GM21360 (cell line): ENCODE results near the gene UNC5A.

Experiments
- ATAC-seq: cut with Tn5 transposase; IDR thresholded peaks from one replicate; pipeline ENCODE4 v1.9.1; 2021; ENCODE audit warnings: mild to moderate bottlenecking, moderate library complexity; ENCODE audit not compliant: unreplicated experiment

Gene UNC5A

DNA sequence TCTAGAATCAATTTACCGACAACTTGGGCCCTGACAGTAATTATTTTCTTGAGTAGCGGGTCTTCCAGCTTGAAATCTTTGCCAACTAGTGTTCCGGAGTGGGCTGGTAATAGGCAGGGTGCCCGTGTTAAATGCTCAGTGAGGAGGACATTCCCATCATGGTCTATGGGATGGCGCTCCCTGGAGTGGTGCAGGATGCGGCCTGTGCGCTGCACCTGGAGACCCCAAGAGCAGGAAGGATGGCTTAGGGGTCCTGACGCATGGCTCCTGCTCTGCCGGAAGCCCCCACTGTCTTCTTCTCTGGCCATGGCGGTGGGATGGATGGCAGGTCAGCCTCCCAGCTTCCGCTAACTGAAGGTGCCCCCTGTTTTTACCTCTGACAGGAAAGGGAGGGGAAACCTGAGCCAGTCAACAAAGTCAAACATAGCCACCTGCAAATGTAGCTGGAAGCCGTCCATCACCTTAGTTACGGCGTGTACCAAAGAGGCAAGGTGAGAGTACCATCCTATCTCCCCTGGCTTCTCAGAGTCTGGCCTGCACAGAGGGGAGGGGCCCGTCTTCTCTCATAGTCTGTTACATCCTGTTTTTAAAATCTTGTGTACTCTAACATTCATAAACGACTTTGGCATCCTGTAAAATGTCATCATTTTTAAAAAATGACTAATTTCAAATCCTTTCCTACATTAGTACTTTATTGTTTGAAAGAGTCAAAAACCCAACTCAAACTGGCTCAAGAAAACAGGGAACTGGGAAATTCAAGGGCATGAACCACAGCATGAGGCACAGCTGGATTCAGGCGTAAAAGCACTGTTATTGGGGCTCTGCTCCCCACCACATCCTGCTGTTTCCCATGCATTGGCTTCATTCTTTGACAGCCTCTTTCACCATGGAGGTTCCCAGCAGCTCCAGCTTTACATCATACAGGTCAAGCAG lies 28.5 kb upstream of the UNC5A start:
- no peak for ATAC-seq

- ATAC-seq, result no peak
Observed at GRCh38 chr5:176784218-176785165, 25.9 kb upstream of the UNC5A start.

- no peak for ATAC-seq
Observed at GRCh38 chr5:176785184-176786145, 24.9 kb upstream of the UNC5A start.

GRCh38 chr5:176787676-176788075 lies 22.7 kb upstream of the UNC5A start:
- ATAC-seq, result no peak

- ATAC-seq, result no peak
Observed at GRCh38 chr5:176788091-176788490, 22.3 kb upstream of the UNC5A start.

GRCh38 chr5:176788941-176789872 lies 21.2 kb upstream of the UNC5A start:
- no peak for ATAC-seq

- ATAC-seq, result no peak
Observed at GRCh38 chr5:176789873-176790615, 20.3 kb upstream of the UNC5A start.

DNA sequence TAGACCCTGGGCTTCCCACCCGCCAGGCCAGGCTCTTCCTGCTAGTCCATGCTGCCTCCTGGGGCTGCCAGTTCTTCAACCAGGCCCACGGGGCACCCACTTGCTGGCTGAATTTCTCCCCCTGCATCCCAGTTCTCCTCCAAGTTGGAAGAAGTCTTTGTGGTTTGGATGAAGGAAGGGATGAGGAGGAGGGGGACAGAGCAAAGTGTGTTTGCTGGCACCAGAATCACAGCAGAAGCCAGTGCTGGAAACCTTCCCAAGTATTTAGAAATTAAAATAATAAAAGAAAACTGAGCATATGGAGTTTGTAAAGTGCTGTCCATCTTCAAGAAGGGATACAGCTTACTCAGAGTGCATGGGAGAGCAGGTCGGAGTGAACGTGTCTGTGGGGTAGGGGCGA lies 19.4 kb upstream of the UNC5A start:
- no peak for ATAC-seq

DNA sequence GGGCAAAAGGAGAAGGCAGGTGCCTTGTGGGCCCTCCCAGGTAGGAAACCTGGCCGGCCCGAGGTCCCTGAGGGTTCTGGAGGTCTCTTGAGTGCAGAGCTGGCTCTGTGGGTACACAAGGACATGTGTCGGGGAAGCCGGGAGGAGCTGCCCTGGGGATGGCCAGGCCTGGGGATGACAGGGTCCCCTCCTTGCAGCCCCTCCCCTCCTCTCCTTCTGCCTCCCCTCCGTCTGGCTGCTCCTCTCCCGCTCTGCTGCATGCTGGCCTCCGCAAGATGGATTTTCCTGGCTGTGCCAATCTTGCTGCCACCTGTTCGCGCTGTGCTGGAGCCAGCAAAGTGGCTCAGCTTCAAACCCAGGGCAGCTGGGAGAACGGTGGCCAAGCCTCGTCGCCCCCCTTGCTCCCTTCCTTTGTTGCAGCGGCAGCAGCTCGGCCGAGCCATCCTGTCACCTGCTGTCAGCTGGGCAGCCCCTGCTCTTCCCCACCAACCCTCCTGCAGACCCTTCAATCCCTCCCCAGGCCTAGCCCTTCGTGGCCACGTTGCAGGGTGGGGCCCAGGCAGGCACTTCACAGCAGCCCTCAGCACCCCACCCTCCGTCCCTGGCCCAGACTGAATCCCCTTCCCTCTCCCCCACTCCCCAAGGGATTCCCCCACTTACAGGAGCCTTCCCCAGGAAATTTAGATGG lies 17.6 kb upstream of the UNC5A start:
- ATAC-seq, result no peak

DNA sequence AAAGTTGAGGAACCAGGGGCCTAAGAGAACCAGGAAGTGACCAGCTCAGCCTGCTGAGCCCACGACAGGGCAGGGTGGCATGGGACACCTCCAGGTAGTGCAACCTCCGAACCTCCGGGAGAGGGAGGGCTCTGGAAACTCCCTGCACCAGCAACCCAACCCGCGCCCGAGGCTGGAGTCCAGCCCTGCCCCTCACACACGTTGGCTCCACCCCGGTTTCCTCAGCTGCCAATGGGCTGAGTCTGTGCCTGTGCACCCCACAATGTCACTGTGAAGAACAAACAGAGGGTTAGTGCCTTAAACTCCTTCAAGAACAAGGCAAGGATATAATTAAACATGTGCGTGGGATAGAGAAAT lies 17.0 kb upstream of the UNC5A start:
- ATAC-seq, result no peak

DNA sequence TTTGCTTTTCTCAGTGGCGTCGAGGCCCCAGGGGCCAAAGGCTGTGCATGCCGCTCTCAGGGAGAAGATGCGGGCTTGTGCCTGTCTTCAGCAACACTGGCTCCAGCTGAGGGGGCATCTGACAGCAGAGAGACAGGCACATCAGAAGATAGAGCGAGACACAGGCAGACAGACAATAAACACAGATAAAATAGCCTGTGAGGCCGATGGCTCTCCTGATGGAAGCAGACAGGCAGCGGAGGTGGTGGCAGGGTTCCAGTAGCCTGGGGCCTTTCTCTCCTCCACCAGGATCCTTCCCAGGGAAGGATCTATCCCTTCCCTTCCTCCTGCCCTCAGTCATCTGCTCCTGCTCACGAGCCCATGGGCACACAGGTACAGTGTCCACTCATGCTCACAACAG lies 16.6 kb upstream of the UNC5A start:
- ATAC-seq, result no peak

DNA sequence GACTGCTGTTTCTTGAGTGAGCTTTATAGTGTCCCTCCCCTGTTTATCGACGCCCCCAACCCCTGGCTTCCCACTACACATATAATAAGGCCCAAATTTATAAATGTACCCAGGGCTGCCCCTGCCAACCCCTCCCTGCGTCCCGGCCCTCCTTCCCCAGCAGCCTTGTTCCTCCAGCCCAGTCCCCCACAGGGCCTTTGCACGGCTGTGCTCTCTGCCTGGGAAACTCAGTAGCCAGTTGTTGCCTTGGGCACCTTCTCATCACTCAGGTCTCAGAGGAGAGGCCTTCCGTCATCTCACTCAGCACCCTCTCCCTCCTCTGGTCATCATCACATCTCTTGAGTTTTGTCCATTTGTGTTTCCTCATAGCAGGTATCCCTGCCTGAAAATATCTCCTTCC lies 15.8 kb upstream of the UNC5A start:
- no peak for ATAC-seq

DNA sequence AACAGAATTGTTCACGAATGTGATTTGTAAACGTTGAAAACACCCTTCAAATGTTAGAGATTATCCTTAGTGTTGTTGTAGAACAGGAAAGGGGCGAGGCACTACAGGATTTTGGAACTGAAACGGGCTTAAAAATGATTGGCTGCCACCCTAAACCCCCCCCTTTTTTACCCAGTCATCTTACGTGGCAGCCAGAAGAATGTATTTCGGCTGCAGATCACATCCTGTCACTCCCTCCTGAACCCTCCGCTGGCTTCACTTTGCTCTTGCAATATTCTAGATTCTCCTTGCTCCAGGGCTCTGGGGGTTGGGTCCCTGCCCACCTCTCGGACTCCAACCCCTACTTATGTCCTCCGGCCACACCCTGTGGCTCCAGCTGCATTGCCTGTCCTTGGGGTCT lies 13.9 kb upstream of the UNC5A start:
- ATAC-seq, result no peak

GRCh38 chr5:176796970-176797369 lies 13.4 kb upstream of the UNC5A start:
- no peak for ATAC-seq

- no peak for ATAC-seq
Observed at GRCh38 chr5:176797456-176798050, 12.8 kb upstream of the UNC5A start.

GRCh38 chr5:176798086-176798876 lies 12.1 kb upstream of the UNC5A start:
- no peak for ATAC-seq

DNA sequence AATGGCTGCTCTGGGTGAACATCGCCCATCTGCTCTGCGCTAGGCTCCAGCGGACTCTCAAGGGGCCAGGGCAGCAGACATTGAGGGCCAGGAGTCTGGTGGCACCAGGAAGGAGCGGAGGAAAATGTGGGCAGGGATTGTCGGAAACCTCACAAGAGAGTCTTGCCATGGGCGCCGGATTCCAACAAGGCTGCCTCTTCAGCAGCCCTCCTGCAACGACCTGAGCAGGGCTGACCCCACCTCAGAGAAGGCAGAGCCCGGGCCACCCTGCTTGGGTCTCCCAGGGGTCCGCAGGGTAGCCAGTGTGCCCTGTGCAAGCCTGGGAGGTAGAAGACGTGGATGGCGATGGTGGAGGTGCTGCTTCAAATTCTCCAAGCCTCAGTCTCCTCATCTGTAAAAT lies 11.4 kb upstream of the UNC5A start:
- no peak for ATAC-seq
